HepG2 (cell line): ENCODE data around the gene EXPH5. TPM values are rescaled to one million over a fixed set of nuclear protein-coding genes. Genes with fewer than 3 reads are reported as not detected.

ENCODE experiments used
- ATAC-seq: fragments of 200-7000 bp; cut with Tn5 transposase; 3 replicates; pipeline ENCODE4 v1.9.1; 2020; ENCODE audit warnings: mild to moderate bottlenecking, moderate library complexity
- BruUV-seq: library from RNA; stranded (reverse); fragments of 400-500 nt; replicated peaks from 2 replicates; lab custom pipeline; 2021; lab: Mats Ljungman, UMichigan
- CTCF ChIA-PET: fragments of 300-600 bp; formaldehyde crosslinking; extraction: SDS; loops from one replicate; lab custom pipeline; 2021; ENCODE audit warnings: low total read pairs, inconsistent platforms, low intra/inter-chr PET ratio; lab: Yijun Ruan, JAX
- POLR2A ChIA-PET: fragments of 350-600 bp; sonication (Branson Sonifier 250); formaldehyde crosslinking; loops from one replicate; lab custom pipeline; 2020; ENCODE audit warnings: antibody characterized with exemption, inconsistent platforms; lab: Yijun Ruan, JAX
- DNase-seq: peaks from one replicate; pipeline ENCODE4 v3.0.0-alpha.2; 2015; ENCODE audit warnings: low spot score
- FAIRE-seq: peaks from 3 replicates; lab custom pipeline; 2011; peaks lifted over from hg19 to GRCh38; lab: Jason Lieb, UNC
- H2AFZ ChIP-seq: one replicate; pipeline ENCODE4 v1.6.1; 2011; ENCODE audit warnings: low read length, inconsistent platforms
- H3K27ac ChIP-seq: fragments of 300-600 bp; 3 replicates; pipeline ENCODE4 v1.8.0; 2011; ENCODE audit warnings: mixed run types, mild to moderate bottlenecking, mixed read lengths, low read length, inconsistent platforms; ENCODE audit not compliant: insufficient read depth; ENCODE audit errors: extremely low read length
- H3K27me3 ChIP-seq, 2 experiments: fragments of 200-600 bp in 1 of 2; 2 replicates in 1 of 2; 3 replicates in 1 of 2; pipeline versions ENCODE4 v1.6.0 to v1.8.0; 2011; ENCODE audit warnings: low read length in 2 of 2, mild to moderate bottlenecking in 2 of 2, moderate library complexity in 2 of 2, inconsistent platforms in 1 of 2; ENCODE audit not compliant: insufficient read depth in 2 of 2, control insufficient read depth in 1 of 2
- H3K36me3 ChIP-seq, 2 experiments: fragments of 200-600 bp in 1 of 2; replicated peaks in 1 of 2; 2 replicates in 1 of 2; 3 replicates in 1 of 2; pipeline versions ENCODE4 v1.5.1 to v1.8.0; 2011; ENCODE audit warnings: low read length in 2 of 2, inconsistent platforms in 1 of 2; ENCODE audit not compliant: insufficient read depth in 2 of 2, control insufficient read depth in 1 of 2
- H3K4me1 ChIP-seq: 2 replicates; pipeline ENCODE4 v1.5.1; 2012; ENCODE audit warnings: low read length, inconsistent platforms; ENCODE audit not compliant: insufficient read depth
- H3K4me2 ChIP-seq: 2 replicates; pipeline ENCODE4 v1.6.0; 2011; ENCODE audit warnings: low read depth, low read length, inconsistent platforms
- H3K4me3 ChIP-seq, 3 experiments: fragments of 200-600 bp in 1 of 3; sonication (generic), shearing (Covaris generic) in 1 of 3; replicated peaks in 1 of 3; 2 replicates each; pipeline ENCODE4 v1.5.1; 2011 to 2016; ENCODE audit warnings: low read length in 3 of 3, inconsistent platforms in 2 of 3, low read depth in 2 of 3, mild to moderate bottlenecking in 2 of 3, control low read depth in 1 of 3, mixed read lengths in 1 of 3; ENCODE audit not compliant: insufficient read depth in 1 of 3
- H3K79me2 ChIP-seq: one replicate; pipeline ENCODE4 v1.6.1; 2011; ENCODE audit warnings: low read length, inconsistent platforms; ENCODE audit not compliant: insufficient read depth
- H3K9ac ChIP-seq: 2 replicates; pipeline ENCODE4 v1.6.0; 2011; ENCODE audit warnings: mild to moderate bottlenecking, low read depth, low read length, inconsistent platforms; ENCODE audit not compliant: insufficient read depth
- H3K9me3 ChIP-seq: 2 replicates; pipeline ENCODE4 v1.5.1; 2012; ENCODE audit warnings: mild to moderate bottlenecking, low read length
- H4K20me1 ChIP-seq: 2 replicates; pipeline ENCODE4 v1.6.0; 2011; ENCODE audit warnings: inconsistent platforms, mild to moderate bottlenecking, low read length, moderate library complexity; ENCODE audit not compliant: insufficient read depth
- GMEB1 ChIP-seq: sonication (generic); formaldehyde crosslinking; IDR thresholded peaks from 2 replicates; pipeline ENCODE4 v1.5.1; 2020; ENCODE audit warnings: missing genetic modification reagents, mild to moderate bottlenecking, borderline replicate concordance
- HMGXB3 ChIP-seq: sonication (generic); formaldehyde crosslinking; IDR thresholded peaks from 2 replicates; pipeline ENCODE4 v1.4.0; 2020; ENCODE audit warnings: missing genetic modification reagents, borderline replicate concordance
- NKX3-1 ChIP-seq: sonication (generic); formaldehyde crosslinking; IDR thresholded peaks from 2 replicates; pipeline ENCODE4 v1.5.0; 2020; ENCODE audit warnings: missing genetic modification reagents
- NR2F2 ChIP-seq: IDR thresholded peaks from 2 replicates; pipeline ENCODE4 v1.6.1; 2012; ENCODE audit warnings: low read depth, inconsistent platforms, borderline replicate concordance
- SAFB2 ChIP-seq: sonication (generic); formaldehyde crosslinking; IDR thresholded peaks from 2 replicates; pipeline ENCODE4 v1.5.1; 2020; ENCODE audit warnings: missing genetic modification reagents, low read depth, mild to moderate bottlenecking, borderline replicate concordance
- SOX5 ChIP-seq: IDR thresholded peaks from 2 replicates; pipeline ENCODE4 v1.6.1; 2016; ENCODE audit warnings: borderline replicate concordance
- ZNF34 ChIP-seq: sonication (generic); formaldehyde crosslinking; IDR thresholded peaks from 2 replicates; pipeline ENCODE4 v1.4.0; 2020; ENCODE audit warnings: mild to moderate bottlenecking, missing genetic modification reagents, borderline replicate concordance
- ZNF552 ChIP-seq: sonication (generic); formaldehyde crosslinking; IDR thresholded peaks from 2 replicates; pipeline ENCODE4 v1.9.0; 2022; ENCODE audit warnings: missing genetic modification reagents, mild to moderate bottlenecking, borderline replicate concordance
- ZUFSP ChIP-seq: sonication (generic); formaldehyde crosslinking; IDR thresholded peaks from 2 replicates; pipeline ENCODE4 v1.9.0; 2021; ENCODE audit warnings: missing genetic modification reagents, mild to moderate bottlenecking, borderline replicate concordance
- WGBS: methylation state at CpG from one replicate; pipeline ENCODE4 v1.1.6; 2017; ENCODE audit warnings: low lambda C conversion rate; 5-methylcytosine and 5-hydroxymethylcytosine counted together
- in situ Hi-C: cut with HindIII; loops from 2 replicates; pipeline ENCODE4 v1.10.0; 2017; ENCODE audit warnings: low pct_unique_long_range_greater_than_20kb; ENCODE audit not compliant: extremely low pct_ligation_motif_present
- intact Hi-C: fragments of 100-400 bp; cut with micrococcal nuclease; formaldehyde crosslinking; loops from one replicate; pipeline ENCODE4 v1.10.0; 2022; ENCODE audit not compliant: unreplicated experiment
- polyA plus RNA-seq, 8 experiments: library from polyadenylated mRNA; depleted of rRNA in 3 of 8; stranded (reverse) in 7 of 8; unstranded in 1 of 8; fragments of >200 nt; fragmentation: Illumina TruSeq in 4 of 8; extraction: Trizol in 4 of 8; gene quantifications; 2 replicates each; pipeline versions ENCODE4 v1.2.1 to v1.2.3, GENCODE V29; 2011 to 2016; ENCODE audit warnings: low read depth in 4 of 8, missing spikeins in 1 of 8, mixed read lengths in 1 of 8; ENCODE audit not compliant: insufficient read depth in 1 of 8
- total RNA-seq, 5 experiments: library from RNA; depleted of rRNA; stranded (reverse); fragments of >200 nt; fragmentation: Illumina TruSeq; extraction: Trizol; gene quantifications; 2 replicates each; pipeline ENCODE4 v1.2.3, GENCODE V29; 2016; ENCODE audit warnings: low read depth in 1 of 5

The EXPH5 gene
- total and polyA plus RNA-seq, 2 of the 13 experiments (the other 11 are each of a cell fraction or from before 2014, with no cell fraction given) = under 0.01 to 0.02 TPM

GRCh38 chr11:108618529-108618928, 25.0 kb upstream of the EXPH5 start:
- DNase-seq (no peak), FAIRE-seq (no peak), ATAC-seq (no peak)
- WGBS = 42% methylated on average over 1 of the region's 1 CpG
- H4K20me1 ChIP-seq = no peaks in the 10 kb centered on the region
- intact Hi-C loops (no loop called here), in situ Hi-C loops (no loop called here)
- POLR2A ChIA-PET = no interaction called here
- H3K4me2 ChIP-seq = no peak overlapping the region
- BruUV-seq = no TSS peak
- H3K27me3 ChIP-seq = no peaks in the 10 kb centered on the region
- no peak overlapping the region for H3K4me3 ChIP-seq
- H3K9ac ChIP-seq = no peak overlapping the region
- no peaks in the 10 kb centered on the region for H3K9me3 ChIP-seq
- no peaks in the 10 kb centered on the region for H3K36me3 ChIP-seq
- H2AFZ ChIP-seq = no peak overlapping the region
- H3K4me1 ChIP-seq = no peaks in the 10 kb centered on the region
- TF ChIP-seq GMEB1 = no peak
- no peaks in the 10 kb centered on the region for H3K79me2 ChIP-seq
- CTCF ChIA-PET = no interaction called here
- no peak overlapping the region for H3K27ac ChIP-seq

GRCh38 chr11:108617055-108617454, 23.5 kb upstream of the EXPH5 start:
- Histone ChIP-seq H3K79me2 (no peaks in the 10 kb centered on the region), H3K9ac (no peak overlapping the region), H4K20me1 (no peaks in the 10 kb centered on the region), H3K27me3 (no peaks in the 10 kb centered on the region), H3K4me3 (no peak overlapping the region), H3K9me3 (no peaks in the 10 kb centered on the region), H3K4me2 (no peak overlapping the region), H3K27ac (no peak overlapping the region), H2AFZ (no peak overlapping the region), H3K36me3 (no peaks in the 10 kb centered on the region), H3K4me1 (no peaks in the 10 kb centered on the region)
- BruUV-seq = no TSS peak
- no peak for ATAC-seq
- 58% methylated on average over 4 of the region's 4 CpGs for WGBS
- in situ Hi-C loops = no loop called here
- FAIRE-seq = no peak
- POLR2A ChIA-PET = no interaction called here
- no peak for DNase-seq
- intact Hi-C loops = no loop called here
- CTCF ChIA-PET = no interaction called here
- TF ChIP-seq SOX5 (CRISPR knock-in tag) (no peak), ZUFSP (CRISPR knock-in tag) (no peak), ZNF34 (CRISPR knock-in tag) (no peak), HMGXB3 (no peak), NR2F2 (no peak), NKX3-1 (CRISPR knock-in tag) (no peak), ZNF552 (CRISPR knock-in tag) (no peak), SAFB2 (no peak)
